Heart left ventricle (tissue), 16 donors: ENCODE data around the gene STIM2. TPM values are rescaled to one million over a fixed set of nuclear protein-coding genes. Genes with fewer than 3 reads are reported as not detected.
A peak's percentile ranks its signal among the peaks of the same experiment; 100 is the strongest.

ENCODE experiments used
- ATAC-seq, 4 donors: fragments of 200-7000 bp; cut with Tn5 transposase; one replicate each; pipeline ENCODE4 v1.9.1; 2020 to 2022; ENCODE audit warnings: moderate library complexity in 4 of 4, mild to moderate bottlenecking in 3 of 4, moderate number of reproducible peaks in 1 of 4
- DNase-seq, 5 donors: peaks; one replicate each; pipeline ENCODE4 v3.0.0-alpha.2; 2020
- H3K27ac ChIP-seq, 12 donors: fragments of 200-600 bp; sonication (generic) in 4 of 12; one replicate each; pipeline versions ENCODE4 v1.5.0 to v1.8.0; 2016 to 2022; ENCODE audit warnings: mild to moderate bottlenecking in 2 of 12
- H3K27me3 ChIP-seq, 9 donors: fragments of 200-600 bp; sonication (generic) in 2 of 9; one replicate each; pipeline versions ENCODE4 v1.5.1 to v1.8.0; 2016 to 2022; ENCODE audit warnings: mild to moderate bottlenecking in 3 of 9
- H3K36me3 ChIP-seq, 9 donors: fragments of 200-600 bp; sonication (generic) in 2 of 9; one replicate each; pipeline versions ENCODE4 v1.5.0 to v1.8.0; 2018 to 2022; ENCODE audit warnings: mild to moderate bottlenecking in 2 of 9
- H3K4me1 ChIP-seq, 12 donors: fragments of 200-600 bp; sonication (generic) in 4 of 12; one replicate each; pipeline versions ENCODE4 v1.5.0 to v1.8.0; 2016 to 2022; ENCODE audit warnings: mild to moderate bottlenecking in 3 of 12
- H3K4me3 ChIP-seq, 12 donors: fragments of 200-600 bp; sonication (generic) in 4 of 12; one replicate each; pipeline versions ENCODE4 v1.5.0 to v1.8.0; 2017 to 2022; ENCODE audit warnings: mild to moderate bottlenecking in 9 of 12, moderate library complexity in 4 of 12
- H3K9me3 ChIP-seq, 12 donors: fragments of 200-600 bp; sonication (generic) in 4 of 12; one replicate each; pipeline versions ENCODE4 v1.5.0 to v1.8.0; 2016 to 2022; ENCODE audit warnings: mild to moderate bottlenecking in 1 of 12
- CTCF ChIP-seq, 12 donors: fragments of 200-600 bp; sonication (generic) in 4 of 12; IDR thresholded peaks; one replicate each; pipeline versions ENCODE4 v1.5.0 to v1.8.0; 2018 to 2022; ENCODE audit warnings: antibody characterized with exemption in 12 of 12, mild to moderate bottlenecking in 5 of 12
- POLR2A ChIP-seq, 2 donors: fragments of 450-650 bp; IDR thresholded peaks; one replicate each; pipeline ENCODE4 v1.6.1; 2017; ENCODE audit warnings: antibody characterized with exemption in 2 of 2, mild to moderate bottlenecking in 2 of 2, moderate library complexity in 2 of 2
- WGBS, 4 donors: extraction: QIAGEN DNeasy Blood & Tissue Kit in 2 of 4; methylation state at CpG; one replicate each; pipeline versions ENCODE4 v1.1.5 to v1.1.7; 2013 to 2018; 5-methylcytosine and 5-hydroxymethylcytosine counted together
- intact Hi-C, 10 donors: fragments of 100-400 bp; cut with DNase I; formaldehyde crosslinking; loops; one replicate each; pipeline versions ENCODE4 v1.11.1 to v1.14.2; 2022
- polyA plus RNA-seq, 2 donors: library from polyadenylated mRNA; stranded (reverse); fragments of 200-250 nt; gene quantifications; one replicate each; pipeline ENCODE4 v1.2.3, GENCODE V29; 2013
- total RNA-seq, 9 donors: library from RNA; depleted of rRNA in 2 of 9; stranded (reverse); fragments of >200 nt in 2 of 9; fragmentation: NEBNext Ultra II Directional in 3 of 9; extraction: Animal tissue kit (Norgen Biotek cat#: 25700) in 3 of 9; gene quantifications; one replicate each; pipeline versions ENCODE4 v1.1.0 to v1.2.4, GENCODE V29; 2016 to 2023
- donor health status: ischemic (EF 13 %, LVEDD 7.1; RV severe dilation, severe dysfunction).
- donor health status: healthy with polysubstance abuse.
- donor health status: DM: no; HTN: yes; CAD: no.
- donor health status: DM: no; HTN: no; CAD: no.
- donor health status: ischemic (EF 25% LVEDD 6.9; RV normal size, moderate dysfunction).
- donor health status: ischemic (EF 25% LVEDD 5.7; RV mildly dilated, moderate dysfunction).
- donor health status: healthy.
- donor health status: DM: yes; HTN: yes; CAD: no.
- donor health status: ischemic (EF 35%, LVEDD 5.7; RV mildly dilated, moderate dysfunction).
- donor health status: nonischemic (EF 11% LVEDD 7.7; RV severe dilation, severe dysfunction).
- donor health status: DM: yes; HTN: yes; CAD: no.
- donor health status: PGD.
- donor health status: ischemic (EF 29% LVEDD 5.4; RV normal size, mild dysfunction).
- donor health status: nonischemic (EF 23%, LVEDD 6.1; RV moderate dilation, normal function).

The STIM2 gene
- total and polyA plus RNA-seq, 11 donors: 4.6 to 17.3 (median 8.8) TPM

DNA sequence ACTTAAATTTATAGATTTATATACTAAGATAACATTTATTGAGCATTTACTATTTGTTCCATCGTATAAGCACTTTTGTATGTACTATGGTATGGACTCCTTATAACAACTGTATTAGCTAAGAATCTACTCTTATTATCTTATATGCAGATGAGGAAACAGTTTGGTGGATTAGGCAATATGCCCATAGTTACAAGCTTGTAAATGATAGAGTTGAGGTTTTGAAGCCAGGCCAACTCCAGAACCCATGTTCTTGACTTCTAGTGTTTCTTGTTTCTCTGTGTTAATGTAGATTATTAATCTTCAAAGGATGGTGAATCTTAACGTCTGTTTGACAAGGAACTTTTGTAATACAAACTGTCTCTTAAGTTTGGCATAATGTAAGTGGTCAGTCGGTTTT lies 71.3 kb downstream of the STIM2 start:
- TF ChIP-seq CTCF (IDR thresholded peaks at IDR 0.05): no peak
- TF ChIP-seq POLR2A (IDR thresholded peaks at IDR 0.05): no peak
- 93 to 97% (median 94%) methylated on average over 3 of the region's 3 CpGs for WGBS, 4 donors
- H3K27me3 ChIP-seq: no peaks in the 10 kb centered on the region
- no peak for ATAC-seq
- H3K9me3 ChIP-seq: no peaks in the 10 kb centered on the region
- no peak for DNase-seq
- no peak overlapping the region for H3K4me3 ChIP-seq
- peaks cover 0 to 7% (median 0%) of the 10 kb centered on the region in 12 donors for H3K4me1 ChIP-seq
- intact Hi-C loops: no loop called here
- no peak overlapping the region for H3K27ac ChIP-seq
- H3K36me3 ChIP-seq: no peaks in the 10 kb centered on the region

DNA sequence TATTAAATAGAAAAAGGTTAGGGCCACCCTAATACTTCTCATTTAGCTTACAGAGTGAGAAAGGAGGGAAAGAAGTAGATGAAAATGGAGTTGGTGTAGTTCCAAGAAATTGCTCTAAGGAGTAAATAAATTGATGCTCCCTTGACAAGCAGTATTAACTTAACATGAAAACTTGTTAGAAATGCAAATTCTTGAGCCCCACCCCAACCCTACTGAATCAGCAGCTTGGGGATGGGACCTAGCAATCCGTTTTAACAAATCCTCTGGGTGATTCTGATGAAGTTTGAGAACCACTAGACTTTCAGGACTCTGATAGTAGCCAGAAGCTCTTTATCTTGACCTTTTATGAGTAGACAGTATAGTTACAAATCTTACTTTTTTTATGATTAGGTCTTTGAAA lies 74.8 kb downstream of the STIM2 start:
- no peak for TF ChIP-seq POLR2A (IDR thresholded peaks at IDR 0.05)
- 75 to 91% (median 90%) methylated on average over 1 of the region's 1 CpG for WGBS, 4 donors
- Histone ChIP-seq H3K27me3 (no peaks in the 10 kb centered on the region), H3K36me3 (no peaks in the 10 kb centered on the region), H3K4me3 (no peak overlapping the region), H3K4me1 (peaks cover 0 to 17% (median 0%) of the 10 kb centered on the region in 12 donors), H3K9me3 (no peaks in the 10 kb centered on the region), H3K27ac (no peak overlapping the region)
- ATAC-seq (no peak), DNase-seq (no peak)
- intact Hi-C loops: no loop called here

- no peak for ATAC-seq
- H3K4me3 ChIP-seq: no peak overlapping the region
- H3K27ac ChIP-seq: no peak overlapping the region
- H3K27me3 ChIP-seq: no peaks in the 10 kb centered on the region
- no peaks in the 10 kb centered on the region for H3K9me3 ChIP-seq
- no peaks in the 10 kb centered on the region for H3K36me3 ChIP-seq
- DNase-seq: no peak
- WGBS, 4 donors: 93 to 97% (median 96%) methylated on average over 5 of the region's 5 CpGs
- TF ChIP-seq CTCF (IDR thresholded peaks at IDR 0.05): no peak
- TF ChIP-seq POLR2A (IDR thresholded peaks at IDR 0.05): no peak
- peaks cover 0 to 28% (median 2%) of the 10 kb centered on the region in 12 donors for H3K4me1 ChIP-seq
- intact Hi-C loops: no loop called here
Observed at GRCh38 chr4:26936284-26937065, 75.8 kb downstream of the STIM2 start.

DNA sequence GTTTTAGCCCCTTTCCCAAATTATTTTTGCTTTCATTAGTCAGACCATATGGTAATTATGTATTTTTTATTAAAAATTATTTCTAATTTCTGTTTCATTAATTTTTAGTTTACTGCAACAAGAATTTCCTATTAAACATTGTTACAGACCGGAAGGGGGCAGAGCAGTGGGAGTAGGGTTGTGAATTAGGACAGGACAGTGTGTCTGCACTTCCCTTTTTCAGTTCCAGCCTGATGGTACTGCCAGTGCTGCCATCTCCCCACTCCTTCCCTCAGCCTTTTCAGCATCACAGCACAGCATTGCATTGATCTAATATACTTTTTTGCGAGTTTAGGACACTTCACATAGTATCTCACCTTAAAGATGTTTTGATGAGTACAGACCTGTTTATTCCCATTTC lies 76.5 kb downstream of the STIM2 start:
- Histone ChIP-seq H3K9me3 (no peaks in the 10 kb centered on the region), H3K27ac (no peak overlapping the region), H3K4me1 (peaks cover 0 to 29% (median 2%) of the 10 kb centered on the region in 12 donors), H3K4me3 (no peak overlapping the region), H3K36me3 (no peaks in the 10 kb centered on the region), H3K27me3 (no peaks in the 10 kb centered on the region)
- intact Hi-C loops: no loop called here
- ATAC-seq: no peak
- TF ChIP-seq CTCF (IDR thresholded peaks at IDR 0.05): peak in 1 of 12 donors; percentile 16
- TF ChIP-seq POLR2A (IDR thresholded peaks at IDR 0.05): no peak
- no peak for DNase-seq
- WGBS, 4 donors: 85 to 91% (median 86%) methylated on average over 2 of the region's 2 CpGs
